SU-DHL-6 (cell line): ENCODE results near the gene TJP2.

ENCODE experiments used
- EZH2phosphoT487 ChIP-seq: fragments of 200-600 bp; sonication (generic), shearing (Covaris generic); conservative IDR thresholded peaks from 2 replicates; pipeline ENCODE4 v1.6.1; 2018; ENCODE audit warnings: mild to moderate bottlenecking, antibody characterized with exemption, low read length, moderate library complexity, mixed read lengths
- TF ChIP-seq, protein P1 (sequence below): fragments of 200-600 bp; sonication (generic); IDR thresholded peaks from one replicate; pipeline ENCODE4 v1.5.1; 2017; ENCODE audit warnings: antibody characterized with exemption, mild to moderate bottlenecking, low read length, moderate library complexity; ENCODE audit not compliant: insufficient read depth, poor library complexity, severe bottlenecking

- TF ChIP-seq, protein P1, sequence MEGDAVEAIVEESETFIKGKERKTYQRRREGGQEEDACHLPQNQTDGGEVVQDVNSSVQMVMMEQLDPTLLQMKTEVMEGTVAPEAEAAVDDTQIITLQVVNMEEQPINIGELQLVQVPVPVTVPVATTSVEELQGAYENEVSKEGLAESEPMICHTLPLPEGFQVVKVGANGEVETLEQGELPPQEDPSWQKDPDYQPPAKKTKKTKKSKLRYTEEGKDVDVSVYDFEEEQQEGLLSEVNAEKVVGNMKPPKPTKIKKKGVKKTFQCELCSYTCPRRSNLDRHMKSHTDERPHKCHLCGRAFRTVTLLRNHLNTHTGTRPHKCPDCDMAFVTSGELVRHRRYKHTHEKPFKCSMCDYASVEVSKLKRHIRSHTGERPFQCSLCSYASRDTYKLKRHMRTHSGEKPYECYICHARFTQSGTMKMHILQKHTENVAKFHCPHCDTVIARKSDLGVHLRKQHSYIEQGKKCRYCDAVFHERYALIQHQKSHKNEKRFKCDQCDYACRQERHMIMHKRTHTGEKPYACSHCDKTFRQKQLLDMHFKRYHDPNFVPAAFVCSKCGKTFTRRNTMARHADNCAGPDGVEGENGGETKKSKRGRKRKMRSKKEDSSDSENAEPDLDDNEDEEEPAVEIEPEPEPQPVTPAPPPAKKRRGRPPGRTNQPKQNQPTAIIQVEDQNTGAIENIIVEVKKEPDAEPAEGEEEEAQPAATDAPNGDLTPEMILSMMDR: no peak
- TF ChIP-seq EZH2phosphoT487: no peak
These were observed 30.2 kb downstream of the TJP2 start for GRCh38 chr9:69204326-69204725.
